BLaER1 (cell line): Measurements from ENCODE around the gene DSG3.

Source experiments
- H3K27ac ChIP-seq: shearing (Covaris generic); formaldehyde crosslinking; 2 replicates; pipeline ENCODE4 v1.8.1; 2022
- H3K27me3 ChIP-seq: shearing (Covaris generic); formaldehyde crosslinking; 2 replicates; pipeline ENCODE4 v1.8.1; 2022
- H3K36me3 ChIP-seq: shearing (Covaris generic); formaldehyde crosslinking; 2 replicates; pipeline ENCODE4 v1.8.1; 2022
- H3K4me1 ChIP-seq: shearing (Covaris generic); formaldehyde crosslinking; 2 replicates; pipeline ENCODE4 v1.8.1; 2022
- H3K4me2 ChIP-seq: shearing (Covaris generic); formaldehyde crosslinking; 2 replicates; pipeline ENCODE4 v1.8.1; 2022
- H3K4me3 ChIP-seq: shearing (Covaris generic); formaldehyde crosslinking; 2 replicates; pipeline ENCODE4 v1.8.1; 2022
- H3K9ac ChIP-seq: shearing (Covaris generic); formaldehyde crosslinking; 2 replicates; pipeline ENCODE4 v1.8.1; 2022
- H3K9me3 ChIP-seq: shearing (Covaris generic); formaldehyde crosslinking; 2 replicates; pipeline ENCODE4 v1.8.1; 2022
- H4K20me1 ChIP-seq: shearing (Covaris generic); formaldehyde crosslinking; 2 replicates; pipeline ENCODE4 v1.8.1; 2022
- Cebpa-rat ChIP-seq: shearing (Covaris generic); IDR thresholded peaks from 2 replicates; pipeline ENCODE4 v1.8.1; 2022

DSG3 gene

GRCh38 chr18:31446854-31447253, 687 bp upstream of the DSG3 start:
- Histone ChIP-seq H3K36me3 (no peaks in the 10 kb centered on the region), H3K4me2 (no peak overlapping the region), H3K4me1 (no peaks in the 10 kb centered on the region), H4K20me1 (no peaks in the 10 kb centered on the region), H3K4me3 (no peak overlapping the region), H3K9me3 (no peaks in the 10 kb centered on the region), H3K27ac (no peak overlapping the region), H3K9ac (no peak overlapping the region), H3K27me3 (no peaks in the 10 kb centered on the region)
- no peak for TF ChIP-seq Cebpa-rat

DNA sequence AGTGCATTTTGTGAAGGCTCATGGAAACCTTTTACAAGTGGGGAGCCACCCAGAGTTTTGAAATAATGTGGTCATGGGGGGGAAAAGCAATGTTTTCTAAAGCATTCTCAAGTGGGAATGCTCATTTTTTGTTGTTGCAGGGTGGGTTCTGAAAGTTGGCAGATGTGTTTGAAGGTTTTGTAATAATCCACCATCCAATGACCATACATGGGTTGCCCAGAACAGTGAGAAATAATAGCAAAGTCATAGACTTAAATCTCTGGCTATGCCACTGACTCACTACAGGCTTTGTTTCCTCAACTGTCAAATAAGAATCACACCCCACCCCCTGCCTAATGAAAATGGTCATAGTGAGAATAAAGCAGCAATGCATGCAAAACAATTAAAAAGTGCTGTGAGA, 2.9 kb downstream of the DSG3 start:
- Histone ChIP-seq H3K36me3 (no peaks in the 10 kb centered on the region), H4K20me1 (no peaks in the 10 kb centered on the region), H3K4me2 (no peak overlapping the region), H3K27ac (no peak overlapping the region), H3K4me1 (no peaks in the 10 kb centered on the region), H3K4me3 (no peak overlapping the region), H3K27me3 (no peaks in the 10 kb centered on the region), H3K9me3 (no peaks in the 10 kb centered on the region), H3K9ac (no peak overlapping the region)
- no peak for TF ChIP-seq Cebpa-rat

DNA sequence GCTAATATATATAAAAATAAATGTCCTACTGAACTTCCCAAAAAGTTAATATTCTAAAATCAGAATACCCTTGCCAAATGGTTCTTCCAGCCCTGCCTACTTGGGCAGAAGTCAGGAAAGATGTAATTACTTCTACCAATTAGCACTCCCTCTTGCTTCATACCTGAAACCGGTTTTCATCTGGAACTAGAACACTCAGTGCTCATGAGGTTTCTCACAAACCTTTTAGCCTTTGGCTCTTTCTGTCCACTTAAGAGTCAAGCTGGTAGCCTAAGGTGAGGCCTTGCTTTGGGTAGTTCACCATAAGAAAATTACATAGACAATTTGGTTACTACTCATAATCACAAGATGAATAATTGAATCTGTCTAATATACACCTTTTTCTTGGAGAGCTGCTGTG, 4.1 kb downstream of the DSG3 start:
- Histone ChIP-seq H3K4me1 (no peaks in the 10 kb centered on the region), H3K9me3 (no peaks in the 10 kb centered on the region)

GRCh38 chr18:31454066-31454708, 6.6 kb downstream of the DSG3 start:
- Histone ChIP-seq H3K4me1 (no peaks in the 10 kb centered on the region), H4K20me1 (no peaks in the 10 kb centered on the region), H3K4me2 (no peak overlapping the region), H3K4me3 (no peak overlapping the region), H3K36me3 (no peaks in the 10 kb centered on the region), H3K27ac (no peak overlapping the region), H3K9ac (no peak overlapping the region), H3K9me3 (no peaks in the 10 kb centered on the region), H3K27me3 (no peaks in the 10 kb centered on the region)
- TF ChIP-seq Cebpa-rat: no peak

More for the DNA sequence above, 4.1 kb downstream of the DSG3 start:
- H3K36me3 ChIP-seq: no peaks in the 10 kb centered on the region
- H3K27me3 ChIP-seq: no peaks in the 10 kb centered on the region
- H3K27ac ChIP-seq: no peak overlapping the region
- H3K4me3 ChIP-seq: no peak overlapping the region
- no peaks in the 10 kb centered on the region for H4K20me1 ChIP-seq
- H3K9ac ChIP-seq: no peak overlapping the region
- TF ChIP-seq Cebpa-rat: no peak
- no peak overlapping the region for H3K4me2 ChIP-seq

DNA sequence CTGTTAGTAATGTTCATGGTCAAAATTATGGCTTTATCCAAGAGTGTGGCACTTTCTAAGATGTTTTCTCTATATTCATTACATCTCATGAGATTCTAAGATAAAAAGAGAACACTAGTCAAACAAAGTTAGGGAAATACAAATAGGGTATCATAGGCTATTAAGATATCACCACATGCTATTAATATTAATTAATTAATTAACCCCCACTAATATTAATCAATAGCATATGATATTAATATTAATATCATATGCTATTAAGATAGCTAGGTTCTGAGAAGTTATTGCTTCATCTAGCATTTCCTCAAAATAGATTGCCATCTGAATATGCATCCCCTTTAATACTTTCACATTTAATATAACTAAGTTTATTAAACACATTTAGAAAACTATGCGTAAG, 22.1 kb downstream of the DSG3 start:
- H3K9ac ChIP-seq: no peak overlapping the region
- no peak overlapping the region for H3K4me3 ChIP-seq
- no peaks in the 10 kb centered on the region for H3K9me3 ChIP-seq
- H3K36me3 ChIP-seq: no peaks in the 10 kb centered on the region
- H3K27me3 ChIP-seq: no peaks in the 10 kb centered on the region
- no peak overlapping the region for H3K27ac ChIP-seq
- no peak overlapping the region for H3K4me2 ChIP-seq
- no peak for TF ChIP-seq Cebpa-rat
- H4K20me1 ChIP-seq: no peaks in the 10 kb centered on the region
- no peaks in the 10 kb centered on the region for H3K4me1 ChIP-seq

GRCh38 chr18:31478688-31479087, 31.1 kb downstream of the DSG3 start:
- H3K4me3 ChIP-seq: no peak overlapping the region
- H3K4me2 ChIP-seq: no peak overlapping the region
- no peak overlapping the region for H3K9ac ChIP-seq
- no peaks in the 10 kb centered on the region for H4K20me1 ChIP-seq
- no peak for TF ChIP-seq Cebpa-rat
- H3K36me3 ChIP-seq: no peaks in the 10 kb centered on the region
- H3K9me3 ChIP-seq: no peaks in the 10 kb centered on the region
- H3K4me1 ChIP-seq: no peaks in the 10 kb centered on the region
- no peaks in the 10 kb centered on the region for H3K27me3 ChIP-seq
- H3K27ac ChIP-seq: no peak overlapping the region

DNA sequence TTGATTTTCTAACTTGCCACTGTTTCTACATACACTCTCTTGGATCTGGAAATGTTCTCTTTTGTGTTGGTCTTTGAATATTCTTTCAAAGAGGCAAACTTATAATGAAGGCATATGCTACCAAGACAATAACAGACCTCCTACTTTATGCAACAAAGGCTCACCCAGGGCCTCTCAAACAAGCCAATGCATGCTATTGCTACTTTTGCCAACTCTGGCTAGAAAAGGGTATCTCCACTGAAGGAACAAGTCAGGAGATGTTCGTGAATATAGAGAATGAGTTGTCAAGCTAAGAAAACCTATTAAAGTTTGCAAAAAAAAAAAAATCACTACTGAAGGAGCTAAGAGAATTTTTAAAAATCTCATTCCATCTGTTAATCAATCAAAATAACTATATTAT, 34.5 kb downstream of the DSG3 start:
- H3K27me3 ChIP-seq: no peaks in the 10 kb centered on the region

DNA sequence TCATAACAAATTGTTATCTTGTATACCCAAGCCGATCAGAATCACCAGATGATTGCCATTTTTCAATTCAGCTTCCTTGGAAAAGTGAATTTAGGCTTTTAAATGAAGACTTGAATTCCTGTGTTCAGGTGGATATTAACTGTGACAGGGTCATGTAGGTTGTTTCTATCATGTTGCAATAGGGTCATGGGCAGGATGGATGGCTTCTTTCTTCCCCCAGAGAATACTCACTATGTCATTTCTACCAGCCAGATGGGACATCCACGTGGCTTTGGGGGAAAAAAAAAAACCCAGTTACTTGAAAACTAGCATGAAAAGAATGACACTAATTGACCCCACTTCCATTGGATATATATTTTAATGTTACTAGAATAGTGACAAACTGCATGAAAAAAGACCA, 35.9 kb downstream of the DSG3 start:
- H3K27me3 ChIP-seq: no peaks in the 10 kb centered on the region
- H3K27ac ChIP-seq: no peak overlapping the region
- no peaks in the 10 kb centered on the region for H3K36me3 ChIP-seq
- no peak for TF ChIP-seq Cebpa-rat
- H3K9me3 ChIP-seq: no peaks in the 10 kb centered on the region
- H3K9ac ChIP-seq: no peak overlapping the region
- H3K4me2 ChIP-seq: no peak overlapping the region
- no peaks in the 10 kb centered on the region for H3K4me1 ChIP-seq
- H4K20me1 ChIP-seq: no peaks in the 10 kb centered on the region
- H3K4me3 ChIP-seq: no peak overlapping the region

More for the DNA sequence above, 34.5 kb downstream of the DSG3 start:
- Histone ChIP-seq H4K20me1 (no peaks in the 10 kb centered on the region), H3K27ac (no peak overlapping the region), H3K4me3 (no peak overlapping the region), H3K9me3 (no peaks in the 10 kb centered on the region), H3K4me1 (no peaks in the 10 kb centered on the region), H3K9ac (no peak overlapping the region), H3K4me2 (no peak overlapping the region), H3K36me3 (no peaks in the 10 kb centered on the region)
- TF ChIP-seq Cebpa-rat: no peak

GRCh38 chr18:31484461-31484860, 36.9 kb downstream of the DSG3 start:
- Histone ChIP-seq H3K36me3 (no peaks in the 10 kb centered on the region), H3K4me1 (no peaks in the 10 kb centered on the region), H3K27me3 (no peaks in the 10 kb centered on the region), H3K4me3 (no peak overlapping the region), H3K9ac (no peak overlapping the region), H3K9me3 (no peaks in the 10 kb centered on the region), H4K20me1 (no peaks in the 10 kb centered on the region), H3K4me2 (no peak overlapping the region), H3K27ac (no peak overlapping the region)
- TF ChIP-seq Cebpa-rat: no peak

DNA sequence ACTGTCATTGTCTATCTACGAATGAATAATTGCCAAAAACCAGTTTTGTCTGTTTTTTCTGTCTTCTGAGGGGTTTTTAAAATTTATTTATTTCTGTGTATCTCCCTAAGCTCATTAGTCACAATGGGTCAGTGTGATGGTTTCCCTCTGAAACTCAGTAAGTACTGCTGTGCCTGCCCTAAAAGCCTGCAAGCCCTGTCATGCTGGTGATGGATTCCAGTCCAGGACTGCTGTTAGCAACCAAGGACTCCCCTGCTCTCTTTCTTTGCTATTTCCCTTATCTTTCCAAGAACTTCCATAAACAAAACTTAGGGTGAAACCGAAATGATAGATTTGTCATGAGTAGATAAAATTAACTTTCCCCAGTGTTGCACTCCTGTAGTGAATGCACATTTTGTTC, 38.6 kb downstream of the DSG3 start:
- Histone ChIP-seq H4K20me1 (no peaks in the 10 kb centered on the region), H3K36me3 (no peaks in the 10 kb centered on the region), H3K9me3 (no peaks in the 10 kb centered on the region), H3K4me3 (no peak overlapping the region), H3K4me1 (no peaks in the 10 kb centered on the region), H3K27me3 (no peaks in the 10 kb centered on the region), H3K27ac (no peak overlapping the region), H3K4me2 (no peak overlapping the region), H3K9ac (no peak overlapping the region)
- TF ChIP-seq Cebpa-rat: no peak
